GM21360 (cell line): ENCODE results near the gene ZGPAT.
A peak's percentile ranks its signal among the peaks of the same experiment; 100 is the strongest.
"Not testable (repeated sequence)": the region's sequence is repeated elsewhere in the genome, so short reads cannot be mapped to it uniquely, and the experiment has no call there.

Experiments used
- ATAC-seq: cut with Tn5 transposase; IDR thresholded peaks from one replicate; pipeline ENCODE4 v1.9.1; 2021; ENCODE audit warnings: mild to moderate bottlenecking, moderate library complexity; ENCODE audit not compliant: unreplicated experiment

ZGPAT gene, protein sequence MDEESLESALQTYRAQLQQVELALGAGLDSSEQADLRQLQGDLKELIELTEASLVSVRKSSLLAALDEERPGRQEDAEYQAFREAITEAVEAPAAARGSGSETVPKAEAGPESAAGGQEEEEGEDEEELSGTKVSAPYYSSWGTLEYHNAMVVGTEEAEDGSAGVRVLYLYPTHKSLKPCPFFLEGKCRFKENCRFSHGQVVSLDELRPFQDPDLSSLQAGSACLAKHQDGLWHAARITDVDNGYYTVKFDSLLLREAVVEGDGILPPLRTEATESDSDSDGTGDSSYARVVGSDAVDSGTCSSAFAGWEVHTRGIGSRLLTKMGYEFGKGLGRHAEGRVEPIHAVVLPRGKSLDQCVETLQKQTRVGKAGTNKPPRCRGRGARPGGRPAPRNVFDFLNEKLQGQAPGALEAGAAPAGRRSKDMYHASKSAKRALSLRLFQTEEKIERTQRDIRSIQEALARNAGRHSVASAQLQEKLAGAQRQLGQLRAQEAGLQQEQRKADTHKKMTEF

DNA sequence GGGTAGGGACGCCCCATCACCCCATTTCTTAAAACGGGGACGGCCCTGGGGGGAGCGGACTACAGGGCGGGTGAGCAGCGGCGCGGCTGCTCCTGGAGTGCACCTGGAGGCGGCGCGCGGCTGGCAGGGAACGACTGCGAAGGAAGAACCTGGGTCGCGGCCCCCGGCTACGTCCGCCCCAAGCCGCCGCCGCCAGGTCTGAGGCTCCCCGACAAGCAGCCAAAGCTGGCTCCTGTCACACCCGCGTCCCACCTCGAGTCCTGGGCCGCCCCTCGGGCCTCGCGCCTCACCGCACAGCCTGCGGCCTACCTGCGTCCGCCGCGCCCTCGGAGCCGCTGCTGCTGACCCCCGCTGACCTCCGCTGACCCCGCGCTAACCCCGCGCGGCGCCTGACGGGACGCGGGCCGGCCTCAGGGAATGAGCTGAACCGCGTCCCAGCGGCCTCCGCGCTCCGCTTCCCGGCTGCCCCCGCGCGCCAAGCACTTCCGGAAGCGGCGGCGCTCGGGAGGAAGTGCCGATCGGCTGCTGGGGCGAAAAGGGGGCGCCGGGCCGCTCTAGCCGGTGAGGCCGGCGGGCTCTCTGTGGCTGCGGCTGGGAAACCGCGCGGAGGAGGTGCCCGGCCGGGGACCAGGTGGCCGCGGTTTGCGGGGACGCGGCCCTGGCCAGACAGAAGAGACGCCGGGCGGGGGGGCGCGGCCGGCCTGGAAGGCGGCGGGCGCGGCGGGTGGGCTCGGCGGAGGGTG, at the start of gene ZGPAT, which contains the start of gene ARFRP1:
ZGPAT (plus strand) TSS at position 482 of the 743 bp plus-strand sequence. CDS start 542 bp downstream, outside the sequence.
ARFRP1 (minus strand) TSS at position 419 of the 743 bp plus-strand sequence. CDS start 885 bp downstream, outside the sequence.
- peak; percentile 58 for ATAC-seq

DNA sequence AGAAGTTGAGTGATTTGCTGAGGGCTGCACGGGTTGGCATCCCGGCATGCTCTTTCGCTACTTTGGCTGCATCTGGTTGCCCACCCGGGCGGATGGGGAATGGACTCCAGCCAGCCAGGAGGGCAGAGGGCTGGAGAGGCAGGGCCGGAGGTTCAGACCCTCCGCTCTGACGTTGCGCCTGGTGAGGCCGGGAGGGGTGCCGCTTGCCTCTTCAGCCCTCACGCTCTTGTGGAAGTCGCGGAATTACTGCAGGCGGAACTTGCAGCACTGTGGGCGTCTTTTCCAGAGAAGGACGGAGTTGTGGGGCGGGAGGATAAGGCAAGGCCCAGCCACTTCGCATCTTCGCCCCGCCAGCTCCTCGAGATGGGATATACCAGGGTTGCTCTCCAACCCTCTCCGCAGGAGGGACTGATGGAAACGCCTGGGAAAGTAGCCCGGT, 49.1 kb upstream of the ZGPAT start:
- peak; percentile 30 for ATAC-seq

DNA sequence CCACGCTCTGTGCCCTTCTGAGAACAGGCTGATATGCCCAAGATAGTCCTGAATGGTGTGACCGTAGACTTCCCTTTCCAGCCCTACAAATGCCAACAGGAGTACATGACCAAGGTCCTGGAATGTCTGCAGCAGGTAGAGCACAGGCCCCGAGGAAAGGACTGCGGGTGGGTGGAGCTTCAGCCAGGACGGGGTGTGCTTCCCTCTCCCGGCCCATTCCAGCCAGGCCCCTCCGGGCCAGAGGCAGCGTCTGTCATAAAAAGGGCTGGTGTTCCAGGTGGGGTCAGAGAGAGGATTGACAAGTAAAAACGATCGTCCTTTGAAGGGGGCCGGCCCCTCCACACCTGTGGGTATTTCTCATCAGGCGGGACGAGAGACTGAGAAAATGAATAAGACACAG, 48.5 kb upstream of the ZGPAT start:
- ATAC-seq = no peak

DNA sequence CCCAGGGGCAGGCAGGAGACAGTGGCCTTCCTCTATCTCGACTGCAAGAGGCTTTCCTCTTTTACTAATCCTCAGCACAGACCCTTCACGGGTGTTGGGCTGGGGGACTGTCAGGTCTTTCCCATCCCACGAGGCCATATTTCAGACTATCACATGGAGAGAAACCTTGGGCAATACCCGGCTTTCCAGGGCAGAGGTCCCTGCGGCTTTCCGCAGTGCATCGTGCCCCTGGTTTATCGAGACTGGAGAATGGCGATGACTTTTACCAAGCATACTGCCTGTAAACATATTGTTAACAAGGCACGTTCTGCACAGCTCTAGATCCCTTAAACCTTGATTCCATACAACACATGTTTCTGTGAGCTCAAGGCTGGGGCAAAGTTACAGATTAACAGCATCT, 47.7 kb upstream of the ZGPAT start:
- ATAC-seq = not testable (repeated sequence)

DNA sequence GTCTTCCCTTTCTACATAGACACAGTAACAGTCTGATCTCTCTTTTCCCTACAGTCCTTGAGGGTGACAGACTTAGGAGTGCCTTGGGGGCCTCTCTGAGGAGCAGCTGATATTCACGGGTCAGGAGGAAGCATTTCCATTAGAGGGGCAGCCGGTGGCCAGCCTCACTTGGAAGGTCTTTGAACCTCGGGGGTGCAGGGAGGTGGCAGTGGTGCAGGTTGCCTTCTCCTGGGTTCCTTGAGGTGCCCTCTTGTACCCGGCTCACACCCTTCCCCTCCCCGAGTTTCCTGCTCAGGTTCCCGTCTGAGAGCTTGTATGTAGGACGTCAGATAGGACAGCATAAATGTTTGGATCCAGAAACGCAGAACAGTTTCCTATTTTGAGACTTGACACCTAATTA, 47.2 kb upstream of the ZGPAT start:
- no peak for ATAC-seq

DNA sequence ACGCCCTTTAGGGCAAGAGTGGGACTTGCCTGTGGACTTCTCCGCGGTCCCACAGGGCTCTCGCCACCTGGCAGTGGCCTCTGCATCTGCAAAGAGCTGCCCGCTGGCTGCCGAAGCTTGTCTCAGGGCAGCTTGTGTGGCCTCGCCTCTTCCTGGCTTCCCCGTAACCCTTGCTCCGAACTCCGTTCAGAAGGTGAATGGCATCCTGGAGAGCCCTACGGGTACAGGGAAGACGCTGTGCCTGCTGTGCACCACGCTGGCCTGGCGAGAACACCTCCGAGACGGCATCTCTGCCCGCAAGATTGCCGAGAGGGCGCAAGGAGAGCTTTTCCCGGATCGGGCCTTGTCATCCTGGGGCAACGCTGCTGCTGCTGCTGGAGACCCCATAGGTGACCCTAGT, 46.7 kb upstream of the ZGPAT start:
- no peak for ATAC-seq

DNA sequence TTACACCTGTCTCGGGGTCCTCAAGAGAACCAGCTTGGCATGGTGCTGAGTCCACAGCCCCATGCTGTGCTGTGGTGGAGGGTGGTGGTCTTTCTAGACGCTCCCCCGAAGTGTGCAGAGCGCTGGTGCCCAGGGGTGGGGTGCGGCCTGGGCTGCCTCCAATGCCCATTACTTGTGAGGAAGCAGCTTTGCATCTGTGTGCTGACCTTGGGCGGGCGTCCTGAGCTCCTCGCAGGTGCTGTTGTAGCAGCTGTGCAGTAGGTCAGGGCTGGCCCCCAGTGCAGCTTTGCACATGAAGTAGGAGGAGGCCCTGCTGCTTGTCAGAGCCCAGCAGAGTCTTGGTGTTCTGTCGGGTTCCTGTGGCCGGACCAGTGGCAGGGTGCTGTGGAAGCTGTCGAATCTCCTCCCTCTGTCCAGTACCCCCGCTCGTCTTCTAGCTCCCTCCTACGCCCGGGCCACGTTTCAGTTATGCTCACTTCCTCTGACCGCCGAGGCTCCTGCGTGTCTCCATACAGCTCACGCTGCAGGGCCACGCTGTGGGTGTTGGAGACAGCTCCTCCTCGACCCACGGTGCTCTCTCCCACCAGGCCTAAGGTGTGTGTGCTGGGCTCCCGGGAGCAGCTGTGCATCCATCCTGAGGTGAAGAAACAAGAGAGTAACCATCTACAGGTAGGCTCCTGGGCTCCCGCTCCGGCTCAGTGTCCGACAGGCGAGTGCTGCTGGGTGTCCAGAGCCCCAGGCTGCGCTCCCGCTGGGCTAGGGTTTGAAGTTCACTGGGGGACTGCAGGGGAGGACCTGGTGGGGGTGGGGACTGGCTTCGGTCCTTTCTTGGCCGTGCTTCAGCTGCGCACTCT, 45.7 kb upstream of the ZGPAT start:
- no peak for ATAC-seq

DNA sequence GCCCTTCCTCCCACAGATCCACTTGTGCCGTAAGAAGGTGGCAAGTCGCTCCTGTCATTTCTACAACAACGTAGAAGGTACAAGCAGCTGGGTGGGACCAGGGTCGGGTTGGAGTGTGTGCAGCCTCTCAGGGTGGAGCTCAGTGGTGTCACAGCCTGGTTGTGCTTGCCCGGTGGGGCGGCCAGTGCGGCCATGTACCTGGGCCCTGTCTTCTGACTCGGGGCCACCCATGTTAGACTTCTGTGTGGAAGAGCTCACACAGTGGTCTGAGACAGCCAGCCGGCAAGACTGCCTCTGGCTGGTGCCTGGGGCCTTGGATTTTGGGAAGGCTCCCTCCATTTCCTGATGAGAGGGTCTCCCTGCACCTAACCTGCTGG, 45.0 kb upstream of the ZGPAT start:
- ATAC-seq = no peak

DNA sequence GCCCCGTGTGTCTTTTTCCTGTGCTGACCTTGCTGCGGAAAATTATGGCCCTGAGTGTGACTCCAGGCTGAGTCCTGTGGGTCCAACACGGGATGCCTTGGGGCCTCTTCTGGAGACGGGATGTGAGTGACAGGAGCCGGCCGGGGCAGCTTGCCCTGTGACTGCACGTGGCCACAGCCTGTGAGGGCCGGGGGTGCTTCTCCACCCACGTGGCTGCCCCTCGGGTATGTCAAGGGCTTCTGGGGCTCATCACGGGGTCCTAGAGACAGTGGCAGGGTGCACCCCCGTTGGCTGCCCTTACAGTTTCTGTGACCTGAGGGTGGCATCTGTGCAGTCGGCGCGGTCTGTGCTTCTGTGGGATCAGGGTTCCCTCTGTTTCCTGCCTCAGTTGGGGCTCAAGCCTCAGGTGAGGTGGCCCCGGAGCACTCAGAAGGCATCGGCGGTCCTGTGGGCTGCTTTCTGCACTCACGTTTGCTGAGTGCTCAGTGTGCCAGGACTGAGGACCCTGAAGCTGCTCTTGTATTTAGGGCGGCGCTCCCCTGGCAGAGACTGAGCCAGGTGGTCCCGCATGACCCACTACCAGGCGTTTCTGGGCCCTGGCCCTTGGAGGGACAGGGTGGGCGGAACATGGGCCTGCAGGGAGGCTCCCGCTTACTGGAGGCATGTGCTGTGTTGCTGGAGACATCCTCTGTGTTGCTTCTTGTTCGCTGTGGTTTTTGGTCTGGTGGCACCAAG, 44.3 kb upstream of the ZGPAT start:
- ATAC-seq = no peak

DNA sequence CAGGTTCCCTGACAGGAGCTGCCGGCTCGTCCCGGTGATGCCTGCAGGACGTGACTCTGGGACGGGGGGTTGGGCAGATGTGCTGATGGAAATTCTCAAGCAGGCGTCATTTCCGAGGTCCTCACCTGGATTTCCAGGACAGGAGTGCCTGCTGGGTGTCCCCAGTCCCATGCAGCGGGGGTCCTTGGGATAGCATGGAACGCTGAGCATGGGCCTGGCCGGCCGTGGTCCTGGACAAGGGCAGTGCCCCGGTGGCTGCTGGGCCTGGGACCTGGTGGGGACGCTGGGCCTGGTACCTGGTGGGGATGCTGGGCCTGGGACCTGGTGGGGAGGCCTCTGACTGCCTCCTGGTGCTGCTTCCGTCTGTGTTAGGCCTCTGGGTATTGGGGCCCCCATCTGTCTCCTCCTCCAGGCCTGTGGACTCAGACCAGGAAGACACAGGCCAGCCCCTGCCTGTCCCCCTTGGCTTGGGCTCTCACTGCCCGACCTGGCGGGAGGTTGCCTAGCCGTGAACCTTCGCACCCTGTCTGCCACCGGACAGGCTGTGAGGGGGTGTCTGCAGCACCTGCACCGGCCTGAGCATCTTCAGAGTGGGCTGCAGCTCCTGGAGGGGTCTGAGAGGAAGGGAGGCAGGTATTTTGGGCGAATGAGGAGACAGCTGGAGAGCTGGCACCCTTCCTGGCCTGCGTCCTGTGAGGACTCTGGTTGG, 43.5 kb upstream of the ZGPAT start:
- ATAC-seq = no peak

DNA sequence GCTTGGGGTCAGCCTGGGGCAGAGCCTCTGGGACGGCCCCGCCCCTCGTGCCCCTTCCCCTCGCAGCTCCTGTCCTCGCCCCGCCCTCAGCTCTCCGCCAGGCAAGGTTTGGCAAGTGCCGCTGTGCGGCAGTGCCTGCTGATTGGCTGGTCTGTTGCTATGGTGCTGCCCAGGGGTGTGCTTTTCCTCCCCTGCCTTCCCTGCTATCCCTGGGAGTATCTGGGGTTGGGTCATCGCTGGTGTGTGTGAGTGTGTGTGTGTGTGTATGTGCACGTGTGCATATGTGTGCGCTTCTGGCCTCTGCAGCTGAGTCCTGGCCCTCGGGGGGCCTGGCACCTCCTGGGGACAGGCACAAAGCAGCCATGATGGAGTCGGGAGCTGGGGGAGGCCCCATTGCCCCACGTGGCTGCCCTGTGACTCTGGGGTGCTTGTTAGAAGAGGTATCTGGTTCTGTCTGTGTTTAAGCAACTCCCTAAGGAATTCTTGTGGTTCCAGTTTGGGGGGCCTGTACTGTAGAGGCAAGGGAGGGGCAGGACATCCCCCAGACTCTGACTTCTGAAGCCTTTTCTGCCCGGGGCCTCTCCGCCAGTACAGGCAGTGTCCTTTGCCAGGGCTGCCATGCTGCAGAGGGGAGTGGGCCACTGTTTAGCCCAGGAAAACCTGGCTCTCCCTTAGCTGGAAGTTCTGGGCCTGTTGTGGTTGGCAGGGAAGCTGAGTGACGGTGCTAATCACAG, 42.8 kb upstream of the ZGPAT start:
- ATAC-seq = no peak

DNA sequence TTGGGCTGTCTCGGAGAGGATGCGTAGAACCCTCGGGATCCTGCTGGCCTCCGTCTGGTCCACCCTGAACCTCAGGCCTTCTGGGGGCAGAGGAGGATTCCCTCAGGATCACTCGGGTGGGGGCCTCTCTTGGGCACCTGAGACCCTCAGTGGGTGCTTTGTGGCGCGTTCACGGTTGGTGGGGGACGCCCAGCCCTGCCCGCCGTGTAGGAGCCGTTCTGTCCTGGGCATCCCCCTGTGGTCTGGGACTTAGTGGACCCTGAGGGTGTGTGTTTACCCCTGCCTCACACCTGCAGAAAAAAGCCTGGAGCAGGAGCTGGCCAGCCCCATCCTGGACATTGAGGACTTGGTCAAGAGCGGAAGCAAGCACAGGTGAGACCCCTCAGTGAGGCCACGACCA, 42.1 kb upstream of the ZGPAT start:
- no peak for ATAC-seq

DNA sequence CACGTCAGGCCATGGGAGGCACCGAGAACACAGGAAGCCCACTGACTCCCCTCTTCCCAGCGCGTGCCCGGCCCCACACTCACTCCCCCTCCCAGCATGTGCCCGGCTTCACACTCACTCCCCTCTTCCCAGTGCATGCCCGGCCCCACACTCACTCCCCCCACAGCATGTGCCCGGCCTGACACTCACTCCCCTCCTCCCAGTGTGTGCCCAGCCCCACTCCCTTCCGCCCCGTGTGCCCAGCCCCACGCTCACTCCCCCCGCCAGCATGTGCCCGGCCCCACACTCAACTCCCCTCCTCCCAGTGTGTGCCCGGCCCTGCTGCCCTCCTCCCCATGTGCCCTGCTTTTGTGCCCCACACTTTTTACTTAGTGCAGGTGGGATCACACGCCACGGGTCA, 40.0 kb upstream of the ZGPAT start:
- no peak for ATAC-seq

DNA sequence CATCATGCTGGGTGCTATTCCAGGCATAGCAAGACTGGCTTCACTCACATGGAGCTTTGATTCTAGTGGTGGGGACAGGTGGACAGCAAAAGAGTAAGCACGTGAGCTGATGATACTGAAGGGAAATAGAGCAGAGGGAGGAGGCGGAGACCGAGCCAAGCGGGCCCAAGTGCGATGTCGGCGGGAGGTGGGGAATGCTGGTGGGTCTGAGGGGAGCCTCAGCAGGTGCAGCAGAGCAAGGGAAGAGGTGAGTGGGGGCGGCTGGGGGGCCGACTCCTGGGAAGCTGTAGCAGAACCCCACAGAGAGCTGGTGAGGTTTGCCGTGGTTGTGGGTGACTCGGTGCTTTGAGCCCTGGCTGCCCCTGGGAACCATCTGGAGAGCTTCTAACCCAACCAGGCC, 39.5 kb upstream of the ZGPAT start:
- no peak for ATAC-seq

DNA sequence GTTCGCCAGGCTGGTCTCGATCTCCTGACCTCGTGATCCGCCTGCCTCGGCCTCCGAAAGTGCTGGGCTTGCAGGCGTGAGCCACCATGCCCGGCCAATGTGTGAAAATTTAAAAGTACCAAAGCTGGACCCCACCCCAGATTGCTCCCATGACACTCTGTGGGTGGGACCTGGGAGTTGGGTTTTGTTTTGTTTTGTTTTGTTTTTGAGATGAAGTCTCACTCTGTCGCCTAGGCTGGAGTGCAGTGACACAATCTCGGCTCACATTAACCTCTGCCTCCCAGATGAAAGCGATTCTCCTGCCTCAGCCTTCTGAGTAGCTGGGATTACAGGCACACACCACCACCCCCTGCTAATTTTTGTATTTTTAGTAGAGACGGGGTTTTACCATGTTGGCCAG, 36.1 kb upstream of the ZGPAT start:
- not testable (repeated sequence) for ATAC-seq

DNA sequence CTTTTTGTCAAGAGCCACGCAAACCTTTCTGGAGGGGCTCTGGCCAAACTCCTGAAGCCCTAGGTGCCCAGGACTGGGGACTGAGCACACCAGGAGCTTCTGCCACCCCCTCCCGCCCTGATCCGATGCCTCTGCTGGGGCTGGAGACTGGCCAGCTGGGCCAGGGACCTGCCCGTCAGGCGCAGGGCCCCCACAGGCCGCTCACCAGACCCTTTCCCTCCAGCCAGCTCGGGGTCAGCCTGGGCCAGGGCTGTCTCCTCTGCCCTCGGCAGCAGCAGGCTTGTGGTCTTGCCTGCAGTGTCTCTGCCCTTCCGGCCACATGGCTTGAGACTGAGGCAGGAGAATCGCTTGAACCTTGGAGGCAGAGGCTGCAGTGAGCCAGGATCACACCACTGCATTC, 35.2 kb upstream of the ZGPAT start:
- ATAC-seq = no peak

DNA sequence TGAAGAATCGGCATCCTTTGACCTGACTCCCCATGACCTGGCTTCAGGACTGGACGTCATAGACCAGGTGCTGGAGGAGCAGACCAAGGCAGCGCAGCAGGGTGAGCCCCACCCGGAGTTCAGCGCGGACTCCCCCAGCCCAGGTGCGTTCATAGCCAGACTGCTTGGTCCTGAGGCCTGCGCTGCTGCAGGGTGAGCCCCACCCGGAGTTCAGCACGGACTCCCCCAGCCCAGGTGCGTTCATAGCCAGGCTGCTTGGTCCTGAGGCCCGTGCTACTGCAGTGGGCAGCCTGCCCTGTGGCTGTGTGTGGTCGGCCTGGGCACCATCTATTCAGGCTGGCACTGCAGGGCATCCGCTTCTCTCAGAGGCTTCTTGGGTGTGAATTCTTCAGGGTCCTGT, 33.9 kb upstream of the ZGPAT start:
- ATAC-seq = no peak

DNA sequence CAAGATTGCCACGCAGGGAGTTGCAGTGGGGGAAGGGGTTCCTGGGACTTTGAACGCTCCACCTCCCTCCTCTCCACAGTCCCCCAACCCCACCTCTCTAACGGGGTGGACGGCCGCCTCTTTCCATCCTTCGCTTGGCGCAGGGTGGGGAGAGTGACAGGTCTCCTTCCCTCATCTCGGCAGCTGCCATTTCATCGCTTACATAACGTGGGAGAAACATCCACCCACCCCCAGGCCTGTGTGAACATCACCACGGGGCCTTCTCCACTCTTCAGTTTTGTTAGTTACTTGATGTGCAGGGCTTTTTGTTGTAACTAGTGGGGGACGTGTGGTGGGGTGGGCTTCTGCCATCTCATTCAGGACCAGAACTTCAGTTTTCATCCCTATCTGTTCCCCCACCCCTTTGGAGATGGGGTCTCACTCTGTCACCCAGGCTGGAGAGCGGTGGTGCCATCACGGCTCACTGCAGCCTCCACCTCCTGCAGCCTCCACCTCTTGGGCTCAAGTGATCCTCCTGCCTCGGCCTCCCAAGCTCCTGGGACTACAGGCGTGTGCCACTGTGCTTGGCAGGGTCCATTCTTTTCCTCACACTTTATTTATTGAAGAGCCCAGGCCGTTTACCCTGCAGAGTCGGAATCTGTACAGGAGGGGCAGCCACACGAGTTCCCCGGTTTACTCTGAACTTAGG, 32.0 kb upstream of the ZGPAT start:
- no peak for ATAC-seq
